A549 (cell line): ENCODE data around the gene INHBE. TPM values are rescaled to one million over a fixed set of nuclear protein-coding genes. Genes with fewer than 3 reads are reported as not detected.

Experiments
- ATAC-seq, 2 experiments: fragments of 200-7000 bp in 1 of 2; fragments of >200 bp in 1 of 2; cut with Nextera tagmentation in 1 of 2; cut with Tn5 transposase in 1 of 2; 3 replicates each; pipeline versions ENCODE4 v1.8.0 to v1.9.1; 2018 to 2020; ENCODE audit warnings: mild to moderate bottlenecking in 1 of 2, moderate library complexity in 1 of 2
- CTCF ChIA-PET: fragments of 300-600 bp; sonication (Branson Sonifier 250); formaldehyde crosslinking; extraction: SDS; loops from one replicate; lab custom pipeline; 2021; ENCODE audit warnings: antibody characterized with exemption, inconsistent platforms; lab: Yijun Ruan, JAX
- POLR2A ChIA-PET: fragments of 350-600 bp; formaldehyde crosslinking; extraction: SDS; loops from one replicate; lab custom pipeline; 2021; ENCODE audit warnings: antibody characterized with exemption, inconsistent platforms; lab: Yijun Ruan, JAX
- DNase-seq, 2 experiments: peaks; one replicate each; pipeline versions ENCODE4 v3.0.0 to v3.0.0-alpha.2; 2011 to 2016; ENCODE audit warnings: low read depth in 1 of 2, low spot score in 1 of 2
- FAIRE-seq: peaks from 2 replicates; lab custom pipeline; 2011; peaks lifted over from hg19 to GRCh38; lab: Jason Lieb, UNC
- H3K27ac ChIP-seq, 2 experiments: fragments of >200 bp; sonication (Bioruptor Twin); formaldehyde crosslinking; 3 replicates each; pipeline ENCODE4 v1.5.1; 2016 to 2017
- H3K4me1 ChIP-seq: fragments of >200 bp; sonication (Bioruptor Twin); formaldehyde crosslinking; 3 replicates; pipeline ENCODE4 v1.6.1; 2016
- H3K4me2 ChIP-seq: fragments of >200 bp; sonication (Bioruptor Twin); formaldehyde crosslinking; 3 replicates; pipeline ENCODE4 v1.6.1; 2016
- H3K4me3 ChIP-seq: fragments of >200 bp; sonication (Bioruptor Twin); formaldehyde crosslinking; 3 replicates; pipeline ENCODE4 v1.5.1; 2016
- H3K9me3 ChIP-seq: fragments of >200 bp; sonication (Bioruptor Twin); formaldehyde crosslinking; 3 replicates; pipeline ENCODE4 v1.6.1; 2016
- BCL3 ChIP-seq: fragments of >200 bp; sonication (Bioruptor Twin); formaldehyde crosslinking; IDR thresholded peaks from 3 replicates; pipeline ENCODE4 v1.6.1; 2016
- BHLHE40 ChIP-seq: IDR thresholded peaks from 2 replicates; pipeline ENCODE4 v1.6.1; 2012; ENCODE audit warnings: low read depth, low read length, inconsistent platforms
- CBX2 ChIP-seq: fragments of 200-600 bp; sonication (generic); IDR thresholded peaks from 2 replicates; pipeline ENCODE4 v1.6.1; 2016; ENCODE audit warnings: low read depth, mild to moderate bottlenecking, borderline replicate concordance
- CHD4 ChIP-seq: fragments of 200-600 bp; sonication (generic); IDR thresholded peaks from 2 replicates; pipeline ENCODE4 v1.6.1; 2016; ENCODE audit warnings: antibody characterized with exemption, mild to moderate bottlenecking, borderline replicate concordance
- CTCF ChIP-seq: fragments of >200 bp; sonication (Bioruptor Twin); formaldehyde crosslinking; IDR thresholded peaks from 3 replicates; pipeline ENCODE4 v1.5.1; 2016
- EHF ChIP-seq: fragments of 250-450 bp; sonication (Bioruptor Pico); IDR thresholded peaks from 2 replicates; pipeline ENCODE4 v1.5.0; 2020; ENCODE audit warnings: mild to moderate bottlenecking
- ELK1 ChIP-seq: fragments of 150-350 bp; IDR thresholded peaks from 2 replicates; pipeline ENCODE4 v1.6.1; 2014; ENCODE audit warnings: low read depth, mild to moderate bottlenecking, low read length
- EP300 ChIP-seq, 2 experiments: fragments of >200 bp; sonication (Bioruptor Twin); formaldehyde crosslinking; IDR thresholded peaks; 2 replicates in 1 of 2; 3 replicates in 1 of 2; pipeline ENCODE4 v1.6.1; 2016 to 2017
- FOSB ChIP-seq: fragments of 250-450 bp; sonication (Bioruptor Pico); IDR thresholded peaks from 2 replicates; pipeline ENCODE4 v1.5.0; 2020; ENCODE audit warnings: mild to moderate bottlenecking, moderate library complexity
- FOSL2 ChIP-seq, 2 experiments: fragments of 450-650 bp in 1 of 2; fragments of >200 bp in 1 of 2; sonication (Bioruptor Twin) in 1 of 2; formaldehyde crosslinking; IDR thresholded peaks; 2 replicates each; pipeline versions ENCODE4 v1.5.0 to v1.6.1; 2016 to 2020; ENCODE audit warnings: mild to moderate bottlenecking in 1 of 2, moderate library complexity in 1 of 2
- FOXS1 ChIP-seq: fragments of 250-450 bp; sonication (Bioruptor Pico); IDR thresholded peaks from 2 replicates; pipeline ENCODE4 v1.5.0; 2020; ENCODE audit warnings: mild to moderate bottlenecking, moderate library complexity
- HDAC2 ChIP-seq: fragments of 200-600 bp; sonication (generic); IDR thresholded peaks from 2 replicates; pipeline ENCODE4 v1.6.1; 2016
- HOXA7 ChIP-seq: fragments of 250-450 bp; sonication (Bioruptor Pico); IDR thresholded peaks from 2 replicates; pipeline ENCODE4 v1.5.0; 2020; ENCODE audit warnings: mild to moderate bottlenecking, moderate library complexity
- HOXB13 ChIP-seq: fragments of 250-450 bp; sonication (Bioruptor Pico); IDR thresholded peaks from 2 replicates; pipeline ENCODE4 v1.5.0; 2020; ENCODE audit warnings: low read depth, mild to moderate bottlenecking, moderate library complexity
- JUNB ChIP-seq: fragments of >200 bp; sonication (Bioruptor Twin); formaldehyde crosslinking; IDR thresholded peaks from 2 replicates; pipeline ENCODE4 v1.6.1; 2016
- KDM5A ChIP-seq: fragments of 200-600 bp; sonication (generic); IDR thresholded peaks from 2 replicates; pipeline ENCODE4 v1.6.1; 2016; ENCODE audit warnings: antibody characterized with exemption, mild to moderate bottlenecking
- MAFK ChIP-seq: fragments of 450-650 bp; IDR thresholded peaks from 2 replicates; pipeline ENCODE4 v1.6.1; 2014; ENCODE audit not compliant: partially characterized antibody
- PBX3 ChIP-seq: IDR thresholded peaks from 2 replicates; pipeline ENCODE4 v1.6.1; 2012
- PHF8 ChIP-seq: fragments of 200-600 bp; sonication (generic); IDR thresholded peaks from 2 replicates; pipeline ENCODE4 v1.6.1; 2016; ENCODE audit warnings: low read depth, mild to moderate bottlenecking, antibody characterized with exemption, moderate library complexity, borderline replicate concordance
- RAD21 ChIP-seq, 2 experiments: fragments of >200 bp in 1 of 2; sonication (Bioruptor Twin) in 1 of 2; formaldehyde crosslinking in 1 of 2; IDR thresholded peaks in 1 of 2; conservative IDR thresholded peaks in 1 of 2; 2 replicates in 1 of 2; 3 replicates in 1 of 2; pipeline ENCODE4 v1.6.1; 2012 to 2018; ENCODE audit warnings: inconsistent platforms in 1 of 2
- RCOR1 ChIP-seq: fragments of 150-350 bp; IDR thresholded peaks from 2 replicates; pipeline ENCODE4 v1.6.1; 2014; ENCODE audit warnings: antibody characterized with exemption, low read length, low read depth
- SMC3 ChIP-seq: fragments of >200 bp; sonication (Bioruptor Twin); formaldehyde crosslinking; IDR thresholded peaks from 3 replicates; pipeline ENCODE4 v1.6.1; 2018; ENCODE audit warnings: inconsistent platforms
- TFCP2L1 ChIP-seq: fragments of 250-450 bp; sonication (Bioruptor Pico); IDR thresholded peaks from 2 replicates; pipeline ENCODE4 v1.5.0; 2021; ENCODE audit warnings: mild to moderate bottlenecking
- TP53 ChIP-seq: fragments of 250-450 bp; sonication (Bioruptor Pico); IDR thresholded peaks from 2 replicates; pipeline ENCODE4 v1.5.0; 2021; ENCODE audit warnings: mild to moderate bottlenecking, moderate library complexity
- USF2 ChIP-seq: fragments of 450-650 bp; IDR thresholded peaks from 2 replicates; pipeline ENCODE4 v1.6.1; 2014; ENCODE audit warnings: antibody characterized with exemption
- ZC3H11A ChIP-seq: fragments of 450-650 bp; IDR thresholded peaks from 2 replicates; pipeline ENCODE4 v1.6.1; 2014; ENCODE audit warnings: antibody characterized with exemption, mild to moderate bottlenecking
- WGBS: methylation state at CpG from one replicate; pipeline ENCODE4 v1.1.6; 2017; ENCODE audit errors: missing lambda C conversion rate; 5-methylcytosine and 5-hydroxymethylcytosine counted together
- polyA plus RNA-seq, 4 experiments: library from polyadenylated mRNA; depleted of rRNA in 3 of 4; stranded (reverse); fragments of >200 nt; fragmentation: RNase III in 1 of 4; extraction: RNeasy Plus Mini Kit Qiagen cat#74134 plus additional on column Dnase treatment in 1 of 4; gene quantifications; 2 replicates in 3 of 4; 3 replicates in 1 of 4; pipeline ENCODE4 v1.2.3, GENCODE V29; 2011 to 2017

INHBE gene
- polyA plus RNA-seq, 2 of the 4 experiments (the other 2 are of a cell fraction): 0.74 to 2.4 TPM

- TF ChIP-seq CTCF: peak; percentile 77
- TF ChIP-seq KDM5A: no peak
- TF ChIP-seq SMC3: peak; percentile 59
- TF ChIP-seq HOXA7 (CRISPR knock-in tag): no peak
- no peak for TF ChIP-seq FOSL2 (IDR thresholded peaks at IDR 0.05)
- TF ChIP-seq FOSL2 (CRISPR knock-in tag; IDR thresholded peaks at IDR 0.05): no peak
- TF ChIP-seq TFCP2L1 (CRISPR knock-in tag): no peak
- no peak for TF ChIP-seq HOXB13 (CRISPR knock-in tag)
- no peak for TF ChIP-seq CBX2
- no peak for TF ChIP-seq USF2
- TF ChIP-seq RAD21 (conservative IDR thresholded peaks at IDR 0.05 in 1 of 2, IDR thresholded peaks at IDR 0.05 in 1 of 2): peak; percentile 57 to 63
- no peak for TF ChIP-seq TP53 (CRISPR knock-in tag)
- TF ChIP-seq RCOR1: no peak
Observed at GRCh38 chr12:57456145-57456700, 1.1 kb downstream of the INHBE start (continued).

- peak overlapping the region; percentile 97 for H3K4me2 ChIP-seq
- H3K9me3 ChIP-seq: no peaks in the 10 kb centered on the region
- no peak for TF ChIP-seq EHF (CRISPR knock-in tag)
- no peak for TF ChIP-seq BCL3
- no peak for TF ChIP-seq FOSB
- no peak for TF ChIP-seq SMC3
- TF ChIP-seq CHD4: no peak
- no peak for TF ChIP-seq ZC3H11A
- no peak for TF ChIP-seq EP300 (IDR thresholded peaks at IDR 0.05)
- TF ChIP-seq FOXS1: no peak
- TF ChIP-seq PHF8: no peak
- TF ChIP-seq RAD21 (conservative IDR thresholded peaks at IDR 0.05 in 1 of 2, IDR thresholded peaks at IDR 0.05 in 1 of 2): no peak
- TF ChIP-seq PBX3: no peak
- no peak for TF ChIP-seq JUNB
- TF ChIP-seq HDAC2: no peak
- no peak for TF ChIP-seq ELK1
- no peak for TF ChIP-seq TFCP2L1 (CRISPR knock-in tag)
- no peak for TF ChIP-seq MAFK
- TF ChIP-seq BHLHE40: no peak
- TF ChIP-seq, all 56 proteins: peak for 0
- Histone ChIP-seq H3K27ac (peak overlapping the region; percentile 92 to 99), H3K4me1 (peaks cover 67% of the 10 kb centered on the region), H3K4me3 (no peak overlapping the region)
- POLR2A ChIA-PET: no interaction called here
- ATAC-seq (no peak), DNase-seq (no peak), FAIRE-seq (no peak)
- 80% methylated on average over 6 of the region's 6 CpGs for WGBS
- CTCF ChIA-PET: interaction anchor here (0.7 to 13.4 kb wide), 32 partner anchors 6 to 281 kb away, joined by 3 to 459 read pairs (median 8); partner anchors contain the start of genes ARHGAP9, GLI1, INHBC and MARS1
Observed at GRCh38 chr12:57456737-57457490, 1.8 kb downstream of the INHBE start.
